ENCODE data around the gene CPLX1. TPM values are rescaled to one million over a fixed set of nuclear protein-coding genes. Genes with fewer than 3 reads are reported as not detected.

The CPLX1 gene
- total RNA-seq (0.92 and 1.8 TPM in 2 replicates), polyA plus RNA-seq (0.79 TPM in 1 of 2 replicates, not detected in the other)

- Histone ChIP-seq H3K27me3 (peaks cover 80% of the 10 kb centered on the region), H3K4me3 (peak within 1 kb of the TSS; percentile 38), H3K4me1 (ENCODE audit: low read depth) (no peaks in the 10 kb centered on the region), H3K36me3 (no peaks in the 10 kb centered on the region), H3K9me3 (ENCODE audit: low read depth) (no peaks in the 10 kb centered on the region), H3K27ac (no peak within 1 kb of the TSS)
- DNase-seq (ENCODE audit: low read depth in 1 of 2, low spot score in 1 of 2): peak in 1 of 2 donors; percentile 72
- no peak for TF ChIP-seq CTCF (IDR thresholded peaks at IDR 0.05; ENCODE audit: low read depth, low read length)
Observed at GRCh38 chr4:825971-826330, at the start of gene CPLX1. TSS of gene CPLX1 (minus strand) at chr4:826129. CDS start at chr4:824522, 1,607 bp downstream.

GRCh38 chr4:874971-875817 is 49.3 kb upstream of the CPLX1 start:
- no peak for TF ChIP-seq CTCF (IDR thresholded peaks at IDR 0.05; ENCODE audit: low read depth, low read length)
- H3K27me3 ChIP-seq: no peaks in the 10 kb centered on the region
- no peak for DNase-seq (ENCODE audit: low read depth in 1 of 2, low spot score in 1 of 2)
- no peak overlapping the region for H3K4me3 ChIP-seq
- peaks cover 16% of the 10 kb centered on the region for H3K36me3 ChIP-seq
- H3K4me1 ChIP-seq (ENCODE audit: low read depth): no peaks in the 10 kb centered on the region
- no peak overlapping the region for H3K27ac ChIP-seq
- no peaks in the 10 kb centered on the region for H3K9me3 ChIP-seq (ENCODE audit: low read depth)

GRCh38 chr4:874056-874455 is 48.1 kb upstream of the CPLX1 start:
- no peaks in the 10 kb centered on the region for H3K27me3 ChIP-seq
- no peak overlapping the region for H3K27ac ChIP-seq
- H3K4me1 ChIP-seq (ENCODE audit: low read depth): no peaks in the 10 kb centered on the region
- no peak overlapping the region for H3K4me3 ChIP-seq
- peaks cover 16% of the 10 kb centered on the region for H3K36me3 ChIP-seq
- TF ChIP-seq CTCF (IDR thresholded peaks at IDR 0.05; ENCODE audit: low read depth, low read length): no peak
- no peak for DNase-seq (ENCODE audit: low read depth in 1 of 2, low spot score in 1 of 2)
- H3K9me3 ChIP-seq (ENCODE audit: low read depth): no peaks in the 10 kb centered on the region

- TF ChIP-seq CTCF (IDR thresholded peaks at IDR 0.05; ENCODE audit: low read depth, low read length): no peak
- Histone ChIP-seq H3K27me3 (no peaks in the 10 kb centered on the region), H3K4me3 (no peak overlapping the region), H3K9me3 (ENCODE audit: low read depth) (no peaks in the 10 kb centered on the region), H3K4me1 (ENCODE audit: low read depth) (no peaks in the 10 kb centered on the region), H3K27ac (no peak overlapping the region), H3K36me3 (peaks cover 12% of the 10 kb centered on the region)
- DNase-seq (ENCODE audit: low read depth in 1 of 2, low spot score in 1 of 2): no peak
Observed at GRCh38 chr4:872241-872981, 46.5 kb upstream of the CPLX1 start.

GRCh38 chr4:871484-871883 is 45.6 kb upstream of the CPLX1 start:
- no peak for TF ChIP-seq CTCF (IDR thresholded peaks at IDR 0.05; ENCODE audit: low read depth, low read length)
- DNase-seq (ENCODE audit: low read depth in 1 of 2, low spot score in 1 of 2): no peak
- H3K36me3 ChIP-seq: peaks cover 6% of the 10 kb centered on the region
- no peaks in the 10 kb centered on the region for H3K27me3 ChIP-seq
- H3K27ac ChIP-seq: no peak overlapping the region
- no peaks in the 10 kb centered on the region for H3K4me1 ChIP-seq (ENCODE audit: low read depth)
- H3K9me3 ChIP-seq (ENCODE audit: low read depth): no peaks in the 10 kb centered on the region
- no peak overlapping the region for H3K4me3 ChIP-seq
